SK-N-SH treated with all-trans-retinoic acid at 6 μM for 48 hours (cell line): Measurements from ENCODE around the gene COL1A2.

Experiments
- CSDC2 ChIP-seq: fragments of 250-450 bp; sonication (Bioruptor Pico); IDR thresholded peaks from 2 replicates; pipeline ENCODE4 v1.5.0; 2020; ENCODE audit warnings: mild to moderate bottlenecking, moderate library complexity
- GLIS3 ChIP-seq: fragments of 250-450 bp; sonication (Bioruptor Pico); IDR thresholded peaks from 2 replicates; pipeline ENCODE4 v1.5.0; 2020; ENCODE audit warnings: mild to moderate bottlenecking, moderate library complexity
- ISL1 ChIP-seq: fragments of 250-450 bp; sonication (Bioruptor Pico); IDR thresholded peaks from 2 replicates; pipeline ENCODE4 v2.1.2; 2022; ENCODE audit warnings: mild to moderate bottlenecking, moderate library complexity
- TCF4 ChIP-seq: fragments of 250-450 bp; sonication (Bioruptor Pico); IDR thresholded peaks from 2 replicates; pipeline ENCODE4 v1.8.0; 2021; ENCODE audit warnings: mild to moderate bottlenecking, moderate library complexity, borderline replicate concordance
- TOX ChIP-seq: fragments of 250-450 bp; sonication (Bioruptor Pico); IDR thresholded peaks from 2 replicates; pipeline ENCODE4 v1.8.0; 2021; ENCODE audit warnings: mild to moderate bottlenecking, moderate library complexity, borderline replicate concordance
- ZFP30 ChIP-seq: fragments of 450-650 bp; formaldehyde crosslinking; IDR thresholded peaks from 2 replicates; pipeline ENCODE4 v1.5.0; 2022; ENCODE audit warnings: mild to moderate bottlenecking, moderate library complexity
- TF ChIP-seq, protein P1 (sequence below): fragments of 250-450 bp; sonication (Bioruptor Pico); IDR thresholded peaks from 2 replicates; pipeline ENCODE4 v1.8.0; 2020; ENCODE audit warnings: mild to moderate bottlenecking, moderate library complexity, borderline replicate concordance
- TF ChIP-seq, protein P2 (sequence below): fragments of 250-450 bp; sonication (Bioruptor Pico); IDR thresholded peaks from 2 replicates; pipeline ENCODE4 v1.5.0; 2020; ENCODE audit warnings: mild to moderate bottlenecking, moderate library complexity

DNA sequence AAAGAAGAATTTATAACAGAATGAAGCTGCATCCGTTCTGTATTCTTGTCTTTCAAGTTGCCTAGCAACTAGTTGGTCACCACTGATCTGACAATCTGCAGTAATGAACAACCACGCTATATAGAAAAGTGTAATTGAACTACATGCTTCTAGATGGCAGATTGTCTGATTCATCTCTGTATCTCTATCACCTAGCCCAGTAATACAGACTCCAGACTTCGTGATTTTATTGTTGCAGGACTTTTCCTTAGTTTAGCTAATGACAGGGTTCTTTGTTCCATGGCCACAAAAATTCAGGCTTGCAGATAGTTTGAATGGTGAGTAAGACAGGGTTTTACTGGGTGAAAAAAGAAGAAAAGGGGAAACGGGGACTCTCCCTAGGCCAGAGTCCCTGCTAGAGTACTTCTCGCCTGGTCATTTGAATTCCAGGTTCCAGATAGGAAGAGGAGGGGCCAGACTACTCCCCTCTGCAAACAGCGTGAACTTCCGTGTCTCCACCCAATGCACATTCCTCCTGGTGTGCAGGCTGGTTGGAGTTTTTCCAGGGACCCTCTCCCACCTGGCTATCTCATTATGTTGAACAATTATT lies 45.9 kb downstream of the COL1A2 start:
- TF ChIP-seq CSDC2 (CRISPR knock-in tag) (no peak), TCF4 (CRISPR knock-in tag) (no peak), ZFP30 (CRISPR knock-in tag) (no peak), GLIS3 (no peak), TOX (no peak), ISL1 (CRISPR knock-in tag) (no peak)
- TF ChIP-seq, protein P1, sequence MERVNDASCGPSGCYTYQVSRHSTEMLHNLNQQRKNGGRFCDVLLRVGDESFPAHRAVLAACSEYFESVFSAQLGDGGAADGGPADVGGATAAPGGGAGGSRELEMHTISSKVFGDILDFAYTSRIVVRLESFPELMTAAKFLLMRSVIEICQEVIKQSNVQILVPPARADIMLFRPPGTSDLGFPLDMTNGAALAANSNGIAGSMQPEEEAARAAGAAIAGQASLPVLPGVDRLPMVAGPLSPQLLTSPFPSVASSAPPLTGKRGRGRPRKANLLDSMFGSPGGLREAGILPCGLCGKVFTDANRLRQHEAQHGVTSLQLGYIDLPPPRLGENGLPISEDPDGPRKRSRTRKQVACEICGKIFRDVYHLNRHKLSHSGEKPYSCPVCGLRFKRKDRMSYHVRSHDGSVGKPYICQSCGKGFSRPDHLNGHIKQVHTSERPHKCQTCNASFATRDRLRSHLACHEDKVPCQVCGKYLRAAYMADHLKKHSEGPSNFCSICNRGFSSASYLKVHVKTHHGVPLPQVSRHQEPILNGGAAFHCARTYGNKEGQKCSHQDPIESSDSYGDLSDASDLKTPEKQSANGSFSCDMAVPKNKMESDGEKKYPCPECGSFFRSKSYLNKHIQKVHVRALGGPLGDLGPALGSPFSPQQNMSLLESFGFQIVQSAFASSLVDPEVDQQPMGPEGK (CRISPR knock-in tag): no peak
- TF ChIP-seq, protein P2, sequence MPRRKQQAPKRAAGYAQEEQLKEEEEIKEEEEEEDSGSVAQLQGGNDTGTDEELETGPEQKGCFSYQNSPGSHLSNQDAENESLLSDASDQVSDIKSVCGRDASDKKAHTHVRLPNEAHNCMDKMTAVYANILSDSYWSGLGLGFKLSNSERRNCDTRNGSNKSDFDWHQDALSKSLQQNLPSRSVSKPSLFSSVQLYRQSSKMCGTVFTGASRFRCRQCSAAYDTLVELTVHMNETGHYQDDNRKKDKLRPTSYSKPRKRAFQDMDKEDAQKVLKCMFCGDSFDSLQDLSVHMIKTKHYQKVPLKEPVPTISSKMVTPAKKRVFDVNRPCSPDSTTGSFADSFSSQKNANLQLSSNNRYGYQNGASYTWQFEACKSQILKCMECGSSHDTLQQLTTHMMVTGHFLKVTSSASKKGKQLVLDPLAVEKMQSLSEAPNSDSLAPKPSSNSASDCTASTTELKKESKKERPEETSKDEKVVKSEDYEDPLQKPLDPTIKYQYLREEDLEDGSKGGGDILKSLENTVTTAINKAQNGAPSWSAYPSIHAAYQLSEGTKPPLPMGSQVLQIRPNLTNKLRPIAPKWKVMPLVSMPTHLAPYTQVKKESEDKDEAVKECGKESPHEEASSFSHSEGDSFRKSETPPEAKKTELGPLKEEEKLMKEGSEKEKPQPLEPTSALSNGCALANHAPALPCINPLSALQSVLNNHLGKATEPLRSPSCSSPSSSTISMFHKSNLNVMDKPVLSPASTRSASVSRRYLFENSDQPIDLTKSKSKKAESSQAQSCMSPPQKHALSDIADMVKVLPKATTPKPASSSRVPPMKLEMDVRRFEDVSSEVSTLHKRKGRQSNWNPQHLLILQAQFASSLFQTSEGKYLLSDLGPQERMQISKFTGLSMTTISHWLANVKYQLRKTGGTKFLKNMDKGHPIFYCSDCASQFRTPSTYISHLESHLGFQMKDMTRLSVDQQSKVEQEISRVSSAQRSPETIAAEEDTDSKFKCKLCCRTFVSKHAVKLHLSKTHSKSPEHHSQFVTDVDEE (CRISPR knock-in tag): no peak
